Fibroblast of villous mesenchyme (primary cell): Measurements from ENCODE around the gene PML. TPM values are rescaled to one million over a fixed set of nuclear protein-coding genes. Genes with fewer than 3 reads are reported as not detected.

Experiments used
- DNase-seq: peaks from one replicate; pipeline ENCODE4 v3.0.0-alpha.2; 2010; ENCODE audit warnings: low read depth
- H3K4me3 ChIP-seq: 2 replicates; pipeline ENCODE4 v1.5.1; 2011; ENCODE audit warnings: low read depth, mild to moderate bottlenecking, low read length
- total RNA-seq: library from RNA; depleted of rRNA; stranded (reverse); fragments of >200 nt; gene quantifications from 2 replicates; pipeline ENCODE4 v1.2.3, GENCODE V29; 2012
- TF ChIP-seq, protein P1 (sequence below): IDR thresholded peaks from 2 replicates; pipeline ENCODE4 v1.5.1; 2012; ENCODE audit warnings: low read depth, mild to moderate bottlenecking, low read length; ENCODE audit not compliant: insufficient read depth

PML gene
- total RNA-seq, 1 donor: 56.1 TPM

DNA sequence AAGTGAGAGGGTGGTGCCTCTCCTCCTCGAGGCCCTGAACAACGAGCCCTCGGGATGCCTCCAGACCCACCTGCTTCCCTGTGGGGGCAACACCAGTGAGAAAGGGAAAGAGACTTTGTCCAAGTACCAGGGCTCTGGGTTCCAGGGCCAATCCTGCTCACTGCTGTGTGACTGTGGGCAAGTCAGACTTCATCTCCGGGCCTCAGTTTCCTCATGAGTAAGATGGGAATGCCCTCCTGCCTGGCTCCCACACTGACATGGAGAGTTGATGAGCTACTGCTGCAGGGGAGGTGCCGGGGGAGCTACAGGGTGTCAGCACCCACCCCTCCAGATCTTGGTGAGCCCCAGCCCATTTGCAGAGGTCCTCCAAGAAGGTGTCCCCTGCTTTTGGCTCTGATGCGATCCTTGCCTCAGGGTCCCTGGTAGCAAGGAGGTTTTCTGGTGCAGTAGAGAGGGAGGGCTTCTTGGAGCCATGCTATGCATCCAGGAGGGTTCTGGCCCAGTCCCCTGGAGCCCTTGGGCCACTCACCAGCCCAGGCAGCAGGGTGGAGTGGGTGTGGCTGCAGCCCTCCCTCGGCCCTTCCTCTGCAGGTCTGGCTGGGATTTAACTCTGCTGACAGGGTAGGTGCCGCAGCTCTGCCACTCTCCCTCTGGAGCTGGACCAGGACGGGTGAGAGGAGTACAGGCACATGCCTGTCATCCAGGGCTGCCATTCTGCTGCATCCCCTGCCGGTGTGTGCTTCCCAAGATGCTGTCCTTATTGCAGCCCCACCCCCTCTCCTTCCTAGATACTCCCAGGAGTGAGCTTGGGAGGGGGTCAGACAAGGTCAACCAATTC is 41.4 kb upstream of the PML start:
- no peak for DNase-seq
- no peak overlapping the region for H3K4me3 ChIP-seq
- TF ChIP-seq, protein P1, sequence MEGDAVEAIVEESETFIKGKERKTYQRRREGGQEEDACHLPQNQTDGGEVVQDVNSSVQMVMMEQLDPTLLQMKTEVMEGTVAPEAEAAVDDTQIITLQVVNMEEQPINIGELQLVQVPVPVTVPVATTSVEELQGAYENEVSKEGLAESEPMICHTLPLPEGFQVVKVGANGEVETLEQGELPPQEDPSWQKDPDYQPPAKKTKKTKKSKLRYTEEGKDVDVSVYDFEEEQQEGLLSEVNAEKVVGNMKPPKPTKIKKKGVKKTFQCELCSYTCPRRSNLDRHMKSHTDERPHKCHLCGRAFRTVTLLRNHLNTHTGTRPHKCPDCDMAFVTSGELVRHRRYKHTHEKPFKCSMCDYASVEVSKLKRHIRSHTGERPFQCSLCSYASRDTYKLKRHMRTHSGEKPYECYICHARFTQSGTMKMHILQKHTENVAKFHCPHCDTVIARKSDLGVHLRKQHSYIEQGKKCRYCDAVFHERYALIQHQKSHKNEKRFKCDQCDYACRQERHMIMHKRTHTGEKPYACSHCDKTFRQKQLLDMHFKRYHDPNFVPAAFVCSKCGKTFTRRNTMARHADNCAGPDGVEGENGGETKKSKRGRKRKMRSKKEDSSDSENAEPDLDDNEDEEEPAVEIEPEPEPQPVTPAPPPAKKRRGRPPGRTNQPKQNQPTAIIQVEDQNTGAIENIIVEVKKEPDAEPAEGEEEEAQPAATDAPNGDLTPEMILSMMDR: no peak

DNA sequence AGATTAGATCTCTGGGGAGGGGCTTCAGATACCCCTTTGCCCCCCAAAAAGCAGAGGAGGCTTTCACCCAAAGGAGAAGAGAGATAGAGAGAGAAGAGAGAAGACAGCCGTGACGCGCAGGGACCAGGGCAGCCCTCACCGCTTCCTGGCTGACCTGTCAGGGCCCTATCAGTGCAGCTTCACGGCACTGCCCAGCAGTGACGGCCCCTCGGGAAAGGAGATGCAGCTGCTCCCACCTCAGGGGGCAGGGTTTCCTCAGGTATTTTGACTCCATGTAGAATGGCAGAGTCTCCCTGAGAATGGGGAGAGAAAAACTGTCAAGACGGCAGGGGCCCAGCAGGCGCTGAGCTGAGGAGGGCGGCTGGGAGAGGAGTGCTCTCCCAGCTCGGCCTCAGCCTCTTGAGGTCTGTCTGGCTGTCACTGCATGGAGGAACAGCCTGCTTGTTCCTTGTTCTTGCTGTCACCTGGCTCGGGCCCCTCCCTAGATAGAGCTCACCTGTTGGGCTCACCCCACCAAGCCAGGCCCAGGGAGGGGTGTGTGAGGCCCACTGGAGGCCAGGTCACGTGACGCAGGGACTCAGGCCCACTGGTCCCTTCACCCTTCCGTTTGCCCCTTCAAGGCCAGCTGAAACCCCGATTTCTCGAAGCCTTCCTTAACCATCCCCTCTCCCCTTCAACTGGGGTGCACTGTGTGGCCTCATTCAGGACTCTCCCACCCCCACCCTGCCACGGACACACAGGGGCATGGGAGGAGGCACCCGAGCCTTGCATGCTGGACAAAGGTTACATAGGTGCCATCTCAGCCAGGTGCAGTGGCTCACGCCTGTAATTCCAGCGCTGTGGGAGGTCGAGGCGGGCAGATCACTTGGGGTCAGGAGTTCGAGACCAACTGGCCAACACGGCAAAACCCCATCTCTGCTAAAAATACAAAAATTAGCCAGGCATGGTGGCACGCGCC is 40.0 kb upstream of the PML start:
- DNase-seq: no peak
- TF ChIP-seq, protein P1: no peak
- no peak overlapping the region for H3K4me3 ChIP-seq

DNA sequence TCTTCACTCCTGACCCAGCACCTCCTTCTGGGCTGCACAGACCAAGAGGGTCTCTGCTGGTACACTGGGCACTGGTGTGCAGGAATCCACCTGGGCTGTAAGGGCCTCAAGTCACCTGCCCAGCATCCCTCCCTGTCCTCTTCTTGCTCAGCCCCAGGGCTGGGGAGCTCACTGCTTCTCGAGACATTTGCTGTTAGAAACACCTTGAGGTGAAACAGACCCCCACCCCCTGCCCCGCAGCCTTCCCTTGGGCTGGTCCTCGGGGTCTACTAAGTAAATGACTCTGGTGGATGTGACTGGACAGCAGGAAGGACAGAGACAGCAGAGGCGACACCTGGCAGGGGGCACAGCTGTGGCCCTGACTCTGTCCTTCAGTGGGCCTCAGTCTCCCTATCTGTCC is 39.2 kb upstream of the PML start:
- TF ChIP-seq, protein P1: no peak
- DNase-seq: no peak
- H3K4me3 ChIP-seq: no peak overlapping the region

DNA sequence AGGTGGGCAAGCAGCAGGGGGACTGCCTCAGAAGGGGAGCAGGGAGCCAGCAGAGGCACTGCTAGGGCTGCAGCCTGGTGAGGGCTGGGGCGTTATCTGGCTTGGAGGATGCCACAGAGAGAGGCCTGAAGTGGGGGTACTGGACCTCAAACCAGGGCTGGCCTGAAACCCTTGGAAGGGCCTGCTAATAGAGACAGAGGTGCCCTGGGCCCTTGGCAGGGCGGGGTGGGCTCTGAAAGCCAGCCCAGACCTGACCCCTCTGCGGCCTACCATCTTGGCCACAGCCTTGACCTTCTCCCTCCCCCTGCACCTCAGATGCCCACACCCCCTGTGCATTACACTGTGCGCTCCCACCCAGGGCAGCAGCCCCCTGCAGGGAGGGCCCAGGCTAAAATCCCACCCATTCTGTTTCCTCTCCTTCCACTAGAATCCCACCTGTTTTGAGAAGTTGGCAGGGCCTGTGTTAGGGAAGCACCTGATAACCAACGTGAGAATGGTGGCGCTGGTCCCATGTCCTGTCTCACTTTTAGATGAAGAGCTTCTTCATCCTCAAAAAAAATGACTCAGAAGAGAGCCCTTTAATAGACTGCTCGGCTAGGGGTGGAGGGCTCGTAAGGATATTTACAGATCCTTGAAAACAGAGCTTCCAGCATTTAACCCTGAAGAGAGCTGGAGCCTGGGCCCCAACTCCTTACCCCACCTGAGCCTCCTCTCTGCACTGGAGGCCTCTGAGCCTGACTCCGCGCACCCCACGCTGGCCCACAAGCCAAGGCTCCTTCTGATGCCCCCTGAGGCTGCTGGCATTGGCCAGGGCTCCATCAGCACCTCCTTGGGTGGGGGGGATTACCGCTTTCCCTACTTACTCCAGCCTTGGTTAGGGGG is 38.4 kb upstream of the PML start:
- no peak overlapping the region for H3K4me3 ChIP-seq
- no peak for DNase-seq
- TF ChIP-seq, protein P1: no peak

DNA sequence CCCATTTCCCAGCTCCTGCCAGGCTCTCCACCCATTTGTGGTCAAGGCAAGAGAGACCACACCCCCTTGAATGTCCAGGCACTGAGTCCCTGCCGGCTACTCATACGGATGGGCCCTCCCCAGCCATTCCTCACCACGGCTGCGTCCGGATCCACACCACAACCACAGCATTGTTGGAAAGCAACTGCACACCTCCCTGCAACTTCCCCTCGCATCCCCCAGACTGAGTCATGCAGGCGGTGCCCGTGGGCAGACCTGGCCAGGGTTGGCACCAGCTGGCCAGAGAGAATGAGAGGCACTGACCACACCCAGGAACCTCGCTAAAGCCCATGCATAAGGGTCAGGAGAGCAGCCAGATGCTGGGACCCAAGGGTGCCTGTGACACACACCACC is 37.8 kb upstream of the PML start:
- DNase-seq: peak; percentile 70
- H3K4me3 ChIP-seq: no peak overlapping the region
- TF ChIP-seq, protein P1: no peak

DNA sequence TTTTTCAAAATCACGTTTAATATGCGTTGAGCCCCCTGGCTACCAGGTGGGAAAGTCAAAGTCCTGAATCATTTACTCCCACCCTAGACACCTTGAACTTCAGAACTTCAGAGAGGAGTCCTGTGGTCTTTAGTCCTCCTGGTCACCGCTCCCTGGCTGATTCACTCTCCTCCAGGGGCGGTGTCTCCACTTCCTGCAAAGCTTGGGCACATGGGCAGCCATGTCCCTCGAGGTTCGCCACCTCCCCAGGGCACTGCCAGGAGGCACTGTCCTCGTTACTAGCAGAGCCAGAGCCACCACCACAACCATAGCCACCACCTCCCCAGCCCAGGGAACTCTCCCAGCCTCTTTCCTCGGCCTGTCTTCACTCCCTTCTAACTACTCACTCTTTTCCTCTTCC is 37.2 kb upstream of the PML start:
- H3K4me3 ChIP-seq: no peak overlapping the region
- TF ChIP-seq, protein P1: no peak
- no peak for DNase-seq
